ENCODE measurements around the gene TEX11. TPM values are rescaled to one million over a fixed set of nuclear protein-coding genes. Genes with fewer than 3 reads are reported as not detected.

The TEX11 gene
- polyA plus RNA-seq, 1 donor (not counting 4 experiments of a cell fraction or from before 2014, with no cell fraction given), result not detected

GRCh38 chrX:70834589-70834988 lies 73.9 kb downstream of the TEX11 start:
- H3K9me1 ChIP-seq (ENCODE audit: control insufficient read depth, extremely low read depth, insufficient read depth, low read length), result no peaks in the 10 kb centered on the region
- H2AFZ ChIP-seq (ENCODE audit: control insufficient read depth, low read length), result no peak overlapping the region
- no peaks in the 10 kb centered on the region for H3K9me3 ChIP-seq (ENCODE audit: control insufficient read depth, low read depth, low read length)
- H3K27me3 ChIP-seq (ENCODE audit: control insufficient read depth, extremely low read depth, insufficient read depth, low read length), result no peaks in the 10 kb centered on the region
- H3K36me3 ChIP-seq (ENCODE audit: control insufficient read depth in 2 of 2, extremely low read depth in 1 of 2, insufficient read depth in 2 of 2, low read length in 2 of 2), result no peaks in the 10 kb centered on the region
- H3K4me3 ChIP-seq (ENCODE audit: control insufficient read depth in 2 of 3, extremely low read depth in 1 of 3, insufficient read depth in 2 of 3, low read depth in 1 of 3, low read length in 3 of 3), result no peak overlapping the region
- dilution Hi-C loops (cut with MboI; ENCODE audit: extremely low pct_ligation_motif_present, low sequenced_read_pairs), result no loop called here
- no peak overlapping the region for H3K27ac ChIP-seq (ENCODE audit: control insufficient read depth, insufficient read depth, low read length)
- no peak for DNase-seq (ENCODE audit: low read depth, low spot score)
- H3K4me1 ChIP-seq (ENCODE audit: control insufficient read depth, extremely low read depth, insufficient read depth, low read length), result no peaks in the 10 kb centered on the region
- H4K20me1 ChIP-seq (ENCODE audit: control insufficient read depth, extremely low read depth, insufficient read depth, low read length), result no peaks in the 10 kb centered on the region
- no peak for TF ChIP-seq CTCF (optimal IDR thresholded peaks at IDR 0.05 in 1 of 3, IDR thresholded peaks at IDR 0.05 in 1 of 3, conservative IDR thresholded peaks at IDR 0.05 in 1 of 3; ENCODE audit: extremely low read depth in 1 of 3, insufficient read depth in 2 of 3, low read length in 3 of 3)
- no peak for TF ChIP-seq EZH2 (IDR thresholded peaks at IDR 0.05; ENCODE audit: low read length)
- no peak for FAIRE-seq
- H3K9ac ChIP-seq (ENCODE audit: control insufficient read depth, extremely low read depth, insufficient read depth, low read length), result no peak overlapping the region
- H3K79me2 ChIP-seq (ENCODE audit: control insufficient read depth, insufficient read depth, low read length), result no peaks in the 10 kb centered on the region
- no peak overlapping the region for H3K4me2 ChIP-seq (ENCODE audit: control insufficient read depth, extremely low read depth, insufficient read depth, low read depth, low read length)

- TF ChIP-seq EZH2 (IDR thresholded peaks at IDR 0.05; ENCODE audit: low read length) (no peak), CTCF (optimal IDR thresholded peaks at IDR 0.05 in 1 of 3, IDR thresholded peaks at IDR 0.05 in 1 of 3, conservative IDR thresholded peaks at IDR 0.05 in 1 of 3; ENCODE audit: extremely low read depth in 1 of 3, insufficient read depth in 2 of 3, low read length in 3 of 3) (no peak)
- FAIRE-seq, result no peak
- Histone ChIP-seq H3K36me3 (ENCODE audit: control insufficient read depth in 2 of 2, extremely low read depth in 1 of 2, insufficient read depth in 2 of 2, low read length in 2 of 2) (no peaks in the 10 kb centered on the region), H4K20me1 (ENCODE audit: control insufficient read depth, extremely low read depth, insufficient read depth, low read length) (no peaks in the 10 kb centered on the region), H3K9me1 (ENCODE audit: control insufficient read depth, extremely low read depth, insufficient read depth, low read length) (no peaks in the 10 kb centered on the region), H3K27ac (ENCODE audit: control insufficient read depth, insufficient read depth, low read length) (no peak overlapping the region), H3K4me1 (ENCODE audit: control insufficient read depth, extremely low read depth, insufficient read depth, low read length) (no peaks in the 10 kb centered on the region), H3K4me2 (ENCODE audit: control insufficient read depth, extremely low read depth, insufficient read depth, low read depth, low read length) (no peak overlapping the region), H3K27me3 (ENCODE audit: control insufficient read depth, extremely low read depth, insufficient read depth, low read length) (peaks cover 3% of the 10 kb centered on the region), H3K9me3 (ENCODE audit: control insufficient read depth, low read depth, low read length) (no peaks in the 10 kb centered on the region), H3K9ac (ENCODE audit: control insufficient read depth, extremely low read depth, insufficient read depth, low read length) (no peak overlapping the region), H3K79me2 (ENCODE audit: control insufficient read depth, insufficient read depth, low read length) (no peaks in the 10 kb centered on the region), H3K4me3 (ENCODE audit: control insufficient read depth in 2 of 3, extremely low read depth in 1 of 3, insufficient read depth in 2 of 3, low read depth in 1 of 3, low read length in 3 of 3) (no peak overlapping the region), H2AFZ (ENCODE audit: control insufficient read depth, low read length) (no peak overlapping the region)
- DNase-seq (ENCODE audit: low read depth, low spot score), result no peak
- dilution Hi-C loops (cut with MboI; ENCODE audit: extremely low pct_ligation_motif_present, low sequenced_read_pairs), result no loop called here
These were observed 81.8 kb downstream of the TEX11 start for GRCh38 chrX:70826715-70827114.
